Measurements from ENCODE around the gene NAALADL1.

DNA sequence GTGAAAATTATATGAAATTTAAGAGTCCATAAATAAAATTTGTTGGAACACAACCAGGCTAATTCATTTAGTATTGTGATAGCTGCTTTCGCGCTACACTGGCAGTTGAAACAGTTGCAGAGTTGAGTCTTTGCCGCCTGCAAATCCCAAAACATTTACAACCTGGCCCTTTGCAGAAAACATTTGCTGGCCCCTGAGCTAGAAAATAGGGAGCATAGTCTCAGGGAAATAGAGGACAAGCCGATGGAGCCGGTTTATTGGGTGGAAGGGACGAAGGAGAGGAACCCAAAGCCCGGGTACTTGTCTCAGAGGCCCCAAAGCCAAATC, 17.9 kb downstream of the NAALADL1 start:
- TF ChIP-seq, protein P1, sequence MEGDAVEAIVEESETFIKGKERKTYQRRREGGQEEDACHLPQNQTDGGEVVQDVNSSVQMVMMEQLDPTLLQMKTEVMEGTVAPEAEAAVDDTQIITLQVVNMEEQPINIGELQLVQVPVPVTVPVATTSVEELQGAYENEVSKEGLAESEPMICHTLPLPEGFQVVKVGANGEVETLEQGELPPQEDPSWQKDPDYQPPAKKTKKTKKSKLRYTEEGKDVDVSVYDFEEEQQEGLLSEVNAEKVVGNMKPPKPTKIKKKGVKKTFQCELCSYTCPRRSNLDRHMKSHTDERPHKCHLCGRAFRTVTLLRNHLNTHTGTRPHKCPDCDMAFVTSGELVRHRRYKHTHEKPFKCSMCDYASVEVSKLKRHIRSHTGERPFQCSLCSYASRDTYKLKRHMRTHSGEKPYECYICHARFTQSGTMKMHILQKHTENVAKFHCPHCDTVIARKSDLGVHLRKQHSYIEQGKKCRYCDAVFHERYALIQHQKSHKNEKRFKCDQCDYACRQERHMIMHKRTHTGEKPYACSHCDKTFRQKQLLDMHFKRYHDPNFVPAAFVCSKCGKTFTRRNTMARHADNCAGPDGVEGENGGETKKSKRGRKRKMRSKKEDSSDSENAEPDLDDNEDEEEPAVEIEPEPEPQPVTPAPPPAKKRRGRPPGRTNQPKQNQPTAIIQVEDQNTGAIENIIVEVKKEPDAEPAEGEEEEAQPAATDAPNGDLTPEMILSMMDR (conservative IDR thresholded peaks at IDR 0.05; ENCODE audit: low read depth, low read length): no peak
- TF ChIP-seq MAZ (IDR thresholded peaks at IDR 0.05; ENCODE audit: borderline replicate concordance, low read depth, low read length) (no peak), CEBPB (IDR thresholded peaks at IDR 0.05; ENCODE audit: low read depth, low read length) (no peak), MAFK (IDR thresholded peaks at IDR 0.05; ENCODE audit: low read depth, low read length) (no peak), RFX5 (IDR thresholded peaks at IDR 0.05; ENCODE audit: low read depth, low read length) (no peak)
